Endothelial cell (in vitro differentiated cells): ENCODE results near the gene RHOD. TPM values are rescaled to one million over a fixed set of nuclear protein-coding genes. Genes with fewer than 3 reads are reported as not detected.

ENCODE experiments used
- DNase-seq: peaks from one replicate; pipeline ENCODE4 v3.0.0; 2021; ENCODE audit warnings: low spot score
- H3K27ac Mint-ChIP-seq: one replicate; pipeline ENCODE4 v1.8.0; 2021; ENCODE audit warnings: mixed read lengths, inconsistent platforms; ENCODE audit not compliant: unreplicated experiment
- H3K27me3 Mint-ChIP-seq: one replicate; pipeline ENCODE4 v1.8.0; 2021; ENCODE audit warnings: mild to moderate bottlenecking, moderate library complexity, mixed read lengths, inconsistent platforms; ENCODE audit not compliant: unreplicated experiment
- H3K36me3 Mint-ChIP-seq: one replicate; pipeline ENCODE4 v1.8.0; 2021; ENCODE audit warnings: mild to moderate bottlenecking, low read depth, mixed read lengths, inconsistent platforms; ENCODE audit not compliant: unreplicated experiment
- H3K4me1 Mint-ChIP-seq: one replicate; pipeline ENCODE4 v1.8.0; 2021; ENCODE audit warnings: mild to moderate bottlenecking, mixed read lengths, inconsistent platforms; ENCODE audit not compliant: unreplicated experiment
- H3K4me3 Mint-ChIP-seq: one replicate; pipeline ENCODE4 v1.8.0; 2021; ENCODE audit warnings: mild to moderate bottlenecking, mixed read lengths, inconsistent platforms; ENCODE audit not compliant: unreplicated experiment
- H3K9me3 Mint-ChIP-seq: one replicate; pipeline ENCODE4 v1.8.0; 2021; ENCODE audit warnings: mixed read lengths, inconsistent platforms; ENCODE audit not compliant: unreplicated experiment
- total RNA-seq: library from RNA; stranded (reverse); fragmentation: NEBNext Ultra II Directional; extraction: Animal tissue kit (Norgen Biotek cat#: 25700); gene quantifications from one replicate; pipeline ENCODE4 v1.2.1, GENCODE V29; 2021; ENCODE audit not compliant: unreplicated experiment
- TF ChIP-seq, protein P1 (sequence below): fragments of 200-600 bp; sonication (generic); IDR thresholded peaks from one replicate; pipeline ENCODE4 v1.5.0; 2021; ENCODE audit warnings: antibody characterized with exemption; ENCODE audit not compliant: unreplicated experiment

RHOD gene
- total RNA-seq, 1 donor from 2014 or later = 10.5 TPM

DNA sequence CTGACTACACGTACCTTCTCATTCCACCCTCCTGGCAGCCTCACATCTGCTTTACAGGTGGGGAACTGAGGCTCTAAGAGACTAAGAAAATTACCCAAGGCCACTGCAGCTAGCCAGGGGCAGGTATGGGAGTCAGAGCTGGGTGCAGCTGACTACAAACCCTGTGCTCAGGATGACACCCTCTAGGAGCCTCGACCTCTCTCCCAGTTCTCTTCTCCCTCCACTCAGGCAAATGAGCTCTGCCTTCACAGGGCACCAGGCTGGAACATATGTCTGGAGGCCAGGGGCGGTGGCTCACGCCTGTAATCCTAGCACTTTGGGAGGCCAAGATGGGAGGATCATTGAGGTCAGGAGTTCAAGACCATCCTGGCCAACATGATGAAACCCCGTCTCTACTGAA is 29.7 kb upstream of the RHOD start:
- peaks cover 9% of the 10 kb centered on the region for H3K27me3 Mint-ChIP-seq
- peaks cover 5% of the 10 kb centered on the region for H3K4me1 Mint-ChIP-seq
- H3K4me3 Mint-ChIP-seq = no peak overlapping the region
- TF ChIP-seq, protein P1, sequence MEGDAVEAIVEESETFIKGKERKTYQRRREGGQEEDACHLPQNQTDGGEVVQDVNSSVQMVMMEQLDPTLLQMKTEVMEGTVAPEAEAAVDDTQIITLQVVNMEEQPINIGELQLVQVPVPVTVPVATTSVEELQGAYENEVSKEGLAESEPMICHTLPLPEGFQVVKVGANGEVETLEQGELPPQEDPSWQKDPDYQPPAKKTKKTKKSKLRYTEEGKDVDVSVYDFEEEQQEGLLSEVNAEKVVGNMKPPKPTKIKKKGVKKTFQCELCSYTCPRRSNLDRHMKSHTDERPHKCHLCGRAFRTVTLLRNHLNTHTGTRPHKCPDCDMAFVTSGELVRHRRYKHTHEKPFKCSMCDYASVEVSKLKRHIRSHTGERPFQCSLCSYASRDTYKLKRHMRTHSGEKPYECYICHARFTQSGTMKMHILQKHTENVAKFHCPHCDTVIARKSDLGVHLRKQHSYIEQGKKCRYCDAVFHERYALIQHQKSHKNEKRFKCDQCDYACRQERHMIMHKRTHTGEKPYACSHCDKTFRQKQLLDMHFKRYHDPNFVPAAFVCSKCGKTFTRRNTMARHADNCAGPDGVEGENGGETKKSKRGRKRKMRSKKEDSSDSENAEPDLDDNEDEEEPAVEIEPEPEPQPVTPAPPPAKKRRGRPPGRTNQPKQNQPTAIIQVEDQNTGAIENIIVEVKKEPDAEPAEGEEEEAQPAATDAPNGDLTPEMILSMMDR = no peak
- H3K36me3 Mint-ChIP-seq = no peaks in the 10 kb centered on the region
- no peaks in the 10 kb centered on the region for H3K9me3 Mint-ChIP-seq
- no peak for DNase-seq
- no peak overlapping the region for H3K27ac Mint-ChIP-seq

DNA sequence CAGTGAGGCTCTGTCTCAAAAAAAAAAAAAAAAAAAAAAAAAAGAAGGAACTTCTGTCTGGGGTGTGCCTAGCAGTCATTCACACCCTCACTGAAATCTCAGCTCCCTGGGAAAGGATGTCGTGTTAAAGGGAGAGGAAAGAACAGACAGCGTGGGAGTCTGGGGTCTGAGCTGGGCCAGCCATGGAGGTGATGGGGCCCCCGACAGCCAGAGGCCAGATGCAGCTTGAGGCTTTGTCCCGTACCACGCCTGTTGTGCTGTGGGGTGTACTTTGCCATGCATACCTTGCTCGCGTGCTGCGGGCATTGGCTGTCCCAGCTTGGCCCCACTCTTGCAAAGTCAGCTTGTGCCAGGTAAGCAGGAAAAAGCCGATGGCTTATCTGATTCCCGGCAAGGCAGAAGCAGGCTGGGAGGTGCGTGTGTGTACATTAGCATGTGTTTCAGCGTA is 29.1 kb upstream of the RHOD start:
- DNase-seq = no peak
- H3K4me1 Mint-ChIP-seq = peaks cover 4% of the 10 kb centered on the region
- H3K27me3 Mint-ChIP-seq = peaks cover 7% of the 10 kb centered on the region
- no peaks in the 10 kb centered on the region for H3K36me3 Mint-ChIP-seq
- TF ChIP-seq, protein P1 = no peak
- H3K9me3 Mint-ChIP-seq = no peaks in the 10 kb centered on the region
- no peak overlapping the region for H3K4me3 Mint-ChIP-seq
- no peak overlapping the region for H3K27ac Mint-ChIP-seq

DNA sequence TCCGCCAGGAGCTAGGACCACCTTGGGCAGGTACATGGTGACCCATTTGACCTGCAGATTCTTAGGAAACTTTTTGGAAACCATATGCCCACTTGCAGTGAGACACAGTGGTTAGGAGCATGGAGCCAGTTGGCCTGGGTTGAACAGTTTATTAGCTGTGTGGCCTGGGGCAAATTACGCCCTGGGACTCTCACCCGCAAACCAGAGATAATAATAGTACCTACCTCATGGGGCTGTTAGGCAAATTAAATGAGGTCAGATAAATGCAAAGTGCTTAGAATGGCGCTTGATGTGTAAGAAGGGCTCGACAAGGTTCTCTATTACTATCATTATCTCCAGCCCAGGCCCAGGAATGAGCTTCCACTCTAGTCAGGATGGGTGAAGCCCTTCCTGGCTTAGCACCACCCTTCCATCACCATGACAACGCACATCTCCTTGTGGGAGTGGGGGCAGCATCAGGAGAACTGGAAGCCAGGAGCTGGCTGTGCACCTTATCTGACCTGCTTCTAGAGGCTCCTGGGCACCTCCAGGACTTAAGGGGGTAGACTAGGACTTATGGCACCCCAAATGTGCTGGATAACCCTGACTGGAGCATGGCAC is 28.6 kb upstream of the RHOD start:
- no peak overlapping the region for H3K4me3 Mint-ChIP-seq
- H3K4me1 Mint-ChIP-seq = peaks cover 3% of the 10 kb centered on the region
- H3K27ac Mint-ChIP-seq = no peak overlapping the region
- TF ChIP-seq, protein P1 = no peak
- DNase-seq = no peak
- peaks cover 6% of the 10 kb centered on the region for H3K27me3 Mint-ChIP-seq
- H3K9me3 Mint-ChIP-seq = no peaks in the 10 kb centered on the region
- no peaks in the 10 kb centered on the region for H3K36me3 Mint-ChIP-seq

DNA sequence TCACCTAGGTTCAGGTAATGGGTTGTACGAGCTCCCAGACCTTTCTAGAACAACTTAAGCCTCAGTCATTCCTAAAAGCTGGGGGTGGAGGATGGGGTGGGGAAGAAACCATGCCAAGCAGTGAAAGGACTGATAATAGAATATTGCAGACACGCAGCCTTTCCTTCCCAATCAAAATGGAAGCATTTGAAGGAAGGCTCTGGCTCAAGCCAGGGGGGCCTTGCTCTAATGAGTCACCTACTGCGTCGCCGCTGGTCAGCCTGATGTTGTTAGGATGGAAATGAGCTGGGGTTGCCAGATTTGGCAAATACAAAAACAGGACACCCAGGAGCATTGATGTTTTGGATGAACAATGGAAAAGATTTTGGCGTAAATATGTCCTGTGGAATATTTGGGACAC is 27.5 kb upstream of the RHOD start:
- Mint-ChIP-seq H3K9me3 (no peaks in the 10 kb centered on the region), H3K4me3 (no peak overlapping the region), H3K36me3 (no peaks in the 10 kb centered on the region), H3K27me3 (peaks cover 6% of the 10 kb centered on the region), H3K27ac (no peak overlapping the region), H3K4me1 (no peaks in the 10 kb centered on the region)
- TF ChIP-seq, protein P1 = no peak
- no peak for DNase-seq

DNA sequence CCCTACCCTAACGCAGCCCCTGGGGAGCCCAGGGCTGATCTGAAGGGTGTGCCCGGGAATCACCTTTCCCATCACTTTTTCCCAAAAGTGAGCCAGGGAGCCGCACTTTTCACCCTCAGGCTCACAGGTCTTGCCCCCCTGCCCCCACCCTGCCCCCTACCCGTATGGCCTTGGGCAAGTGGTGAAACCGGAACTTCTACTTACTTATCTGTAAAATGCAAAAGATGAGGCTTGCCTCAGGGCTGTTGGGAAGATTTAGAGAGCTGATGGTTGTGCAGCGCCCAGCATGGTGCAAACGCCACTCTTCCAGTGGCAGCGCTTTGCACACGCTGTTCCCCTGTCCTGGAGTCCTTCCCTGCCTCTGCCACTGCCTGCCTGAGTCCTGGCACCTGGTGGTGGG is 25.7 kb upstream of the RHOD start:
- Mint-ChIP-seq H3K4me3 (no peak overlapping the region), H3K9me3 (no peaks in the 10 kb centered on the region), H3K27me3 (peaks cover 6% of the 10 kb centered on the region), H3K27ac (no peak overlapping the region), H3K36me3 (no peaks in the 10 kb centered on the region), H3K4me1 (no peaks in the 10 kb centered on the region)
- no peak for DNase-seq
- TF ChIP-seq, protein P1 = no peak
